MCF 10A (cell line): Measurements from ENCODE around the gene DNMBP. TPM values are rescaled to one million over a fixed set of nuclear protein-coding genes. Genes with fewer than 3 reads are reported as not detected.

Source experiments
- BruUV-seq: library from RNA; stranded (reverse); fragments of 400-500 nt; replicated peaks from 2 replicates; lab custom pipeline; 2021; lab: Mats Ljungman, UMichigan
- CTCF ChIA-PET: fragments of 300-600 bp; sonication (Branson Sonifier 250); formaldehyde crosslinking; extraction: SDS; loops from one replicate; lab custom pipeline; 2021; ENCODE audit warnings: antibody characterized with exemption, inconsistent platforms; lab: Yijun Ruan, JAX
- POLR2A ChIA-PET: fragments of 300-600, 350-650 bp; sonication (Branson Sonifier 250); formaldehyde crosslinking; extraction: SDS; loops from one replicate; lab custom pipeline; 2020; ENCODE audit warnings: antibody characterized with exemption, inconsistent platforms; lab: Yijun Ruan, JAX
- DNase-seq: peaks from one replicate; pipeline ENCODE4 v3.0.0-alpha.2; 2018; ENCODE audit not compliant: unreplicated experiment
- H3K27ac Mint-ChIP-seq: one replicate; pipeline ENCODE4 v1.8.0; 2022; ENCODE audit warnings: mild to moderate bottlenecking, low read depth, mixed read lengths; ENCODE audit not compliant: unreplicated experiment
- H3K27me3 Mint-ChIP-seq: one replicate; pipeline ENCODE4 v1.8.0; 2022; ENCODE audit warnings: mixed read lengths; ENCODE audit not compliant: insufficient read depth, unreplicated experiment
- H3K36me3 Mint-ChIP-seq: one replicate; pipeline ENCODE4 v1.8.0; 2022; ENCODE audit warnings: mild to moderate bottlenecking, moderate library complexity, mixed read lengths; ENCODE audit not compliant: insufficient read depth, unreplicated experiment
- H3K4me1 Mint-ChIP-seq: one replicate; pipeline ENCODE4 v1.8.0; 2022; ENCODE audit warnings: mixed read lengths; ENCODE audit not compliant: insufficient read depth, unreplicated experiment
- H3K4me3 Mint-ChIP-seq: one replicate; pipeline ENCODE4 v1.8.0; 2022; ENCODE audit warnings: mild to moderate bottlenecking, moderate library complexity, mixed read lengths; ENCODE audit not compliant: unreplicated experiment
- H3K9me3 Mint-ChIP-seq: one replicate; pipeline ENCODE4 v1.8.0; 2022; ENCODE audit warnings: mixed read lengths; ENCODE audit not compliant: unreplicated experiment
- intact Hi-C: fragments of 100-400 bp; cut with micrococcal nuclease; formaldehyde crosslinking; loops from 2 replicates; pipeline ENCODE4 v1.14.1; 2022
- total RNA-seq: library from RNA; stranded (reverse); gene quantifications from 2 replicates; pipeline ENCODE4 v1.2.3, GENCODE V29; 2022
- TF ChIP-seq, protein P1 (sequence below): fragments of 200-600 bp; IDR thresholded peaks from one replicate; pipeline ENCODE4 v1.8.0; 2022; ENCODE audit warnings: antibody characterized with exemption, mild to moderate bottlenecking; ENCODE audit not compliant: unreplicated experiment

DNMBP gene
- total RNA-seq, 1 experiment from 2014 or later, result 11.3 TPM

GRCh38 chr10:99979066-99979685 lies 30.6 kb downstream of the DNMBP start:
- ChIA-PET POLR2A (interaction anchor here (16.1 kb wide), 1 partner anchor 24 kb away, joined by 547 read pairs; the partner anchor contains the start of gene DNMBP), CTCF (interaction anchor here (6.3 kb wide), 1 partner anchor 66 kb away, joined by 55 read pairs; no protein-coding TSS in a partner anchor)
- peak overlapping the region; percentile 100 for H3K27ac Mint-ChIP-seq

GRCh38 chr10:99977916-99978315 lies 31.8 kb downstream of the DNMBP start:
- Mint-ChIP-seq H3K36me3 (peaks cover 6% of the 10 kb centered on the region), H3K27ac (peak overlapping the region; percentile 100), H3K9me3 (no peaks in the 10 kb centered on the region), H3K4me1 (peaks cover 25% of the 10 kb centered on the region), H3K4me3 (peak overlapping the region; percentile 8), H3K27me3 (no peaks in the 10 kb centered on the region)
- ChIA-PET POLR2A (interaction anchor here (0.6 to 16.1 kb wide), 5 partner anchors 12 to 341 kb away, joined by 3 to 547 read pairs (median 11); partner anchors contain the start of gene DNMBP), CTCF (interaction anchor here (0.8 to 6.3 kb wide), 4 partner anchors 30 to 68 kb away, joined by 3 to 55 read pairs (median 9); partner anchors contain the start of gene DNMBP)
- DNase-seq, result no peak
- TF ChIP-seq, protein P1, sequence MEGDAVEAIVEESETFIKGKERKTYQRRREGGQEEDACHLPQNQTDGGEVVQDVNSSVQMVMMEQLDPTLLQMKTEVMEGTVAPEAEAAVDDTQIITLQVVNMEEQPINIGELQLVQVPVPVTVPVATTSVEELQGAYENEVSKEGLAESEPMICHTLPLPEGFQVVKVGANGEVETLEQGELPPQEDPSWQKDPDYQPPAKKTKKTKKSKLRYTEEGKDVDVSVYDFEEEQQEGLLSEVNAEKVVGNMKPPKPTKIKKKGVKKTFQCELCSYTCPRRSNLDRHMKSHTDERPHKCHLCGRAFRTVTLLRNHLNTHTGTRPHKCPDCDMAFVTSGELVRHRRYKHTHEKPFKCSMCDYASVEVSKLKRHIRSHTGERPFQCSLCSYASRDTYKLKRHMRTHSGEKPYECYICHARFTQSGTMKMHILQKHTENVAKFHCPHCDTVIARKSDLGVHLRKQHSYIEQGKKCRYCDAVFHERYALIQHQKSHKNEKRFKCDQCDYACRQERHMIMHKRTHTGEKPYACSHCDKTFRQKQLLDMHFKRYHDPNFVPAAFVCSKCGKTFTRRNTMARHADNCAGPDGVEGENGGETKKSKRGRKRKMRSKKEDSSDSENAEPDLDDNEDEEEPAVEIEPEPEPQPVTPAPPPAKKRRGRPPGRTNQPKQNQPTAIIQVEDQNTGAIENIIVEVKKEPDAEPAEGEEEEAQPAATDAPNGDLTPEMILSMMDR, result no peak
- no TSS peak for BruUV-seq
- intact Hi-C loops, result loop anchor here (1.0 to 5.0 kb wide), 2 partner anchors 28 to 51 kb away; no protein-coding TSS in a partner anchor

More at GRCh38 chr10:99979066-99979685, 30.6 kb downstream of the DNMBP start:
- H3K27me3 Mint-ChIP-seq, result no peaks in the 10 kb centered on the region
- H3K36me3 Mint-ChIP-seq, result peaks cover 11% of the 10 kb centered on the region
- intact Hi-C loops, result loop anchor here (5.0 kb wide), 1 partner anchor 52 kb away; no protein-coding TSS in a partner anchor
- BruUV-seq, result no TSS peak
- TF ChIP-seq, protein P1, result no peak
- H3K4me3 Mint-ChIP-seq, result no peak overlapping the region
- H3K4me1 Mint-ChIP-seq, result peaks cover 34% of the 10 kb centered on the region
- no peak for DNase-seq
- H3K9me3 Mint-ChIP-seq, result no peaks in the 10 kb centered on the region

DNA sequence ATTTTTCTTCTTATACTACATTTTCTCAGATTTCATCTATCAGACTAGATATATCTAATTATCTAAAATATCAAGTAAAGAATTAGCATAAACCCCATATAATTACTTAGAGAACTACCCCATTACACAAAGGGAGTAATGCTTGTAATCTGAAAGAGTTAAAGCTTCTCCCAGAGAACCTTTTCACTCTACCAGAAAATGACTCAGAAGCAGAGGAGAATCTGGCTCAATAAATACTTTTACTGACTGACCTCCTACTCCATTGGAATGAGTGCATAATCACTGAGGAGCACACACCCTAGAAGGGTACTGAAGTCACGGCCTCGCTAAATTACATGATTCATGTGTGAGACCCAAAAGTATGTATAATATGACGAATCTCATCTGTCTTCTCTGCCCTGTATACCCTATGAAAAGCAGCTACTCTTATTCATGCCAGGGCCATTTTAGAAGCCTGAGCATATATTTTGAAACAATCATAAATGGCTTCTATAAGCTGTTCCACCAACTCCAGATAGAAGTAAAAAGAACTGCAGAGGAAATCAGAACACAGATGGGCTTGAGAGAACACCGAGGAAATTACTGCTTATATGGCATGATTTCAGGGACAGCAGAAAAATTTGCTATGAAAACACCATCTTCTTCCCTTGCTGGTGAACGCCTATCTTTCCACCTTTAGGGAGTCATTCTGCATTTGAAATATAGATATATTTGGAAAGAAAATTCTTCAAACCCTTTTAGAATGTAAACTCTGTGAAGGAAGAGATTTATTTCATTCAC lies 32.7 kb downstream of the DNMBP start:
- Mint-ChIP-seq H3K9me3 (no peaks in the 10 kb centered on the region), H3K27me3 (no peaks in the 10 kb centered on the region), H3K4me3 (peak overlapping the region; percentile 67), H3K4me1 (peaks cover 24% of the 10 kb centered on the region), H3K36me3 (peaks cover 7% of the 10 kb centered on the region), H3K27ac (peak overlapping the region; percentile 100)
- BruUV-seq, result TSS peak; percentile 91
- TF ChIP-seq, protein P1, result no peak
- intact Hi-C loops, result loop anchor here (1.0 to 5.0 kb wide), 2 partner anchors 29 to 50 kb away; no protein-coding TSS in a partner anchor
- POLR2A ChIA-PET, result interaction anchor here (0.8 to 16.1 kb wide), 10 partner anchors 9 to 208 kb away, joined by 3 to 547 read pairs (median 9); partner anchors contain the start of gene DNMBP
- peak; percentile 88 for DNase-seq
- CTCF ChIA-PET, result interaction anchor here (0.5 to 6.3 kb wide), 10 partner anchors 12 to 215 kb away, joined by 3 to 55 read pairs (median 8); partner anchors contain the start of gene DNMBP
